Suprapubic skin (tissue), 4 donors: ENCODE results near the gene ADGRD1.

Experiments
- CTCF ChIP-seq, 2 donors: fragments of 200-600 bp in 1 of 2; fragments of 450-650 bp in 1 of 2; sonication (generic) in 1 of 2; IDR thresholded peaks; one replicate each; pipeline ENCODE4 v1.5.1; 2016 to 2019; ENCODE audit warnings: antibody characterized with exemption in 2 of 2, mild to moderate bottlenecking in 1 of 2, moderate library complexity in 1 of 2
- EP300 ChIP-seq: sonication (generic); formaldehyde crosslinking; IDR thresholded peaks from one replicate; pipeline ENCODE4 v1.6.1; 2017; ENCODE audit warnings: antibody characterized with exemption
- POLR2A ChIP-seq, 2 donors: fragments of 450-650 bp; IDR thresholded peaks; one replicate each; pipeline ENCODE4 v1.6.1; 2017; ENCODE audit warnings: antibody characterized with exemption in 2 of 2, mild to moderate bottlenecking in 2 of 2, moderate library complexity in 2 of 2
- POLR2AphosphoS5 ChIP-seq, 3 donors: sonication (generic); formaldehyde crosslinking; IDR thresholded peaks; one replicate each; pipeline ENCODE4 v1.6.1; 2017; ENCODE audit warnings: antibody characterized with exemption in 3 of 3

GRCh38 chr12:131134523-131135310, 181.0 kb downstream of the ADGRD1 start:
- no peak for TF ChIP-seq CTCF (IDR thresholded peaks at IDR 0.05)
- TF ChIP-seq EP300, result no peak
- TF ChIP-seq POLR2A (IDR thresholded peaks at IDR 0.05), result no peak
- TF ChIP-seq POLR2AphosphoS5 (IDR thresholded peaks at IDR 0.05), result no peak
